PC-9 (cell line): Measurements from ENCODE around the gene TENT5C.

Source experiments
- EZH2 ChIP-seq: fragments of 200-600 bp; sonication (generic); IDR thresholded peaks from 2 replicates; pipeline ENCODE4 v1.8.0; 2017; ENCODE audit warnings: antibody characterized with exemption, low read depth
- TF ChIP-seq, protein P1 (sequence below): fragments of 200-600 bp; sonication (generic); conservative IDR thresholded peaks from 2 replicates; pipeline ENCODE4 v1.6.1; 2017; ENCODE audit warnings: mixed run types, antibody characterized with exemption, mild to moderate bottlenecking, moderate library complexity

DNA sequence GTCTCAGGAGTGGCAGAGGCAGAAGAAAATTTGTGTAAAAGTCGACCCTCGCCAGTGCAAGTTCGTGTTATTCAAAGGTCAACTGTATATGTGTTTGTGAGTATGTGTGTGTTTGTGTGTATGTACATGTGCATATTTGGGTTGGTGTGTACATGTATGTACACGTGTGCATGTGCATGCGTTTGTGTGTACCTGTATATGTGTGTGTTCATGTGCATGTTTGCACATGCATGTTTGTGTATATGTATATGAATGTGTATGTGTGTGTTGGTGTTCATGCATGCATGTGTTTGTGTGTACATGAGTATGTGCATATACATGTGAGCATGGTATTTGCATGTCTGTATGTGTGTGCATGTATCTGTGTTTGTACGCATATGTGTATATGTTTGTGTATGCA is 21.7 kb upstream of the TENT5C start:
- TF ChIP-seq, protein P1, sequence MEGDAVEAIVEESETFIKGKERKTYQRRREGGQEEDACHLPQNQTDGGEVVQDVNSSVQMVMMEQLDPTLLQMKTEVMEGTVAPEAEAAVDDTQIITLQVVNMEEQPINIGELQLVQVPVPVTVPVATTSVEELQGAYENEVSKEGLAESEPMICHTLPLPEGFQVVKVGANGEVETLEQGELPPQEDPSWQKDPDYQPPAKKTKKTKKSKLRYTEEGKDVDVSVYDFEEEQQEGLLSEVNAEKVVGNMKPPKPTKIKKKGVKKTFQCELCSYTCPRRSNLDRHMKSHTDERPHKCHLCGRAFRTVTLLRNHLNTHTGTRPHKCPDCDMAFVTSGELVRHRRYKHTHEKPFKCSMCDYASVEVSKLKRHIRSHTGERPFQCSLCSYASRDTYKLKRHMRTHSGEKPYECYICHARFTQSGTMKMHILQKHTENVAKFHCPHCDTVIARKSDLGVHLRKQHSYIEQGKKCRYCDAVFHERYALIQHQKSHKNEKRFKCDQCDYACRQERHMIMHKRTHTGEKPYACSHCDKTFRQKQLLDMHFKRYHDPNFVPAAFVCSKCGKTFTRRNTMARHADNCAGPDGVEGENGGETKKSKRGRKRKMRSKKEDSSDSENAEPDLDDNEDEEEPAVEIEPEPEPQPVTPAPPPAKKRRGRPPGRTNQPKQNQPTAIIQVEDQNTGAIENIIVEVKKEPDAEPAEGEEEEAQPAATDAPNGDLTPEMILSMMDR: no peak
- no peak for TF ChIP-seq EZH2
